ENCODE measurements around the gene TBCA.

- TF ChIP-seq CTCF (conservative IDR thresholded peaks at IDR 0.05) (no peak), ZFX (IDR thresholded peaks at IDR 0.05) (no peak)
These were observed 4.9 kb upstream of the TBCA start for GRCh38 chr5:77781076-77781475.

Data from C4-2B (cell line).